Endothelial cell of umbilical vein (primary cell): ENCODE results near the gene SCN5A. TPM values are rescaled to one million over a fixed set of nuclear protein-coding genes. Genes with fewer than 3 reads are reported as not detected.

Experiments
- BruUV-seq: library from RNA; stranded (reverse); fragments of 400-500 nt; replicated peaks from 2 replicates; lab custom pipeline; 2021; lab: Mats Ljungman, UMichigan
- CTCF ChIA-PET: fragments of 300-600, 350-600 bp; sonication (Branson Sonifier 250); formaldehyde crosslinking; loops from one replicate; lab custom pipeline; 2021; ENCODE audit warnings: antibody characterized with exemption, inconsistent platforms; lab: Charles Lee
- POLR2A ChIA-PET: fragments of 300-600, 350-600 bp; sonication (Branson Sonifier 250); formaldehyde crosslinking; loops from one replicate; lab custom pipeline; 2021; ENCODE audit warnings: antibody characterized with exemption, inconsistent platforms; lab: Charles Lee
- DNase-seq: peaks from one replicate; pipeline ENCODE4 v3.0.0-alpha.2; 2011; ENCODE audit warnings: low read depth, low spot score
- FAIRE-seq: peaks from 2 replicates; lab custom pipeline; 2011; peaks lifted over from hg19 to GRCh38; lab: Jason Lieb, UNC
- H2AFZ ChIP-seq: 2 replicates; pipeline ENCODE4 v1.6.0; 2012; ENCODE audit warnings: low read depth, low read length, control low read depth, inconsistent platforms
- H3K27ac ChIP-seq: 2 replicates; pipeline ENCODE4 v1.5.1; 2011; ENCODE audit warnings: low read depth, mild to moderate bottlenecking, control low read depth, low read length, moderate library complexity; ENCODE audit not compliant: insufficient read depth
- H3K27me3 ChIP-seq, 2 experiments: 2 replicates each; pipeline versions ENCODE4 v1.6.0 to v1.6.1; 2011; ENCODE audit warnings: low read length in 2 of 2, mixed read lengths in 1 of 2; ENCODE audit not compliant: control insufficient read depth in 2 of 2, insufficient read depth in 2 of 2
- H3K36me3 ChIP-seq, 2 experiments: 2 replicates in 1 of 2; 3 replicates in 1 of 2; pipeline ENCODE4 v1.5.1; 2011; ENCODE audit warnings: low read length in 2 of 2, mild to moderate bottlenecking in 1 of 2, moderate library complexity in 1 of 2; ENCODE audit not compliant: control insufficient read depth in 2 of 2, insufficient read depth in 2 of 2; ENCODE audit errors: extremely low read depth in 1 of 2
- H3K4me1 ChIP-seq: 3 replicates; pipeline ENCODE4 v1.5.1; 2011; ENCODE audit warnings: mild to moderate bottlenecking, low read length; ENCODE audit not compliant: control insufficient read depth, insufficient read depth; ENCODE audit errors: extremely low read depth
- H3K4me2 ChIP-seq: 2 replicates; pipeline ENCODE4 v1.6.1; 2011; ENCODE audit warnings: low read length, control low read depth, mixed read lengths; ENCODE audit not compliant: insufficient read depth
- H3K4me3 ChIP-seq, 3 experiments: fragments of 200-600 bp in 1 of 3; sonication (generic), shearing (Covaris generic) in 1 of 3; replicated peaks in 1 of 3; 2 replicates each; pipeline ENCODE4 v1.5.1; 2011 to 2016; ENCODE audit warnings: control low read depth in 3 of 3, low read length in 3 of 3, mild to moderate bottlenecking in 2 of 3, inconsistent platforms in 1 of 3, low read depth in 1 of 3, moderate library complexity in 1 of 3; ENCODE audit not compliant: insufficient read depth in 1 of 3
- H3K79me2 ChIP-seq: 2 replicates; pipeline ENCODE4 v1.6.0; 2012; ENCODE audit warnings: low read length, inconsistent platforms; ENCODE audit not compliant: control insufficient read depth, insufficient read depth
- H3K9ac ChIP-seq: replicated peaks from 2 replicates; pipeline ENCODE3; 2011; ENCODE audit warnings: low read length, control low read depth; ENCODE audit not compliant: insufficient read depth; ENCODE audit errors: extremely low read depth
- H3K9me1 ChIP-seq: replicated peaks from 3 replicates; pipeline ENCODE4 v1.6.0; 2011; ENCODE audit warnings: mild to moderate bottlenecking, low read length; ENCODE audit not compliant: control insufficient read depth, insufficient read depth; ENCODE audit errors: extremely low read depth
- H3K9me3 ChIP-seq: replicated peaks from 2 replicates; pipeline ENCODE4 v1.5.1; 2012; ENCODE audit warnings: low read length, inconsistent platforms; ENCODE audit not compliant: control insufficient read depth, insufficient read depth
- H4K20me1 ChIP-seq: replicated peaks from 2 replicates; pipeline ENCODE3; 2011; ENCODE audit warnings: mild to moderate bottlenecking, low read length; ENCODE audit not compliant: control insufficient read depth, insufficient read depth; ENCODE audit errors: extremely low read depth
- EZH2 ChIP-seq: IDR thresholded peaks from 2 replicates; pipeline ENCODE4 v1.6.1; 2012; ENCODE audit warnings: borderline replicate concordance, low read depth, mild to moderate bottlenecking, moderate library complexity, low read length, inconsistent platforms; ENCODE audit not compliant: severe bottlenecking
- FOS ChIP-seq: IDR thresholded peaks from 2 replicates; pipeline ENCODE4 v1.6.1; 2011; ENCODE audit warnings: mild to moderate bottlenecking, low read length, moderate library complexity, borderline replicate concordance; ENCODE audit not compliant: insufficient read depth
- GATA2 ChIP-seq: IDR thresholded peaks from 2 replicates; pipeline ENCODE4 v1.7.0; 2011; ENCODE audit warnings: low read depth, mild to moderate bottlenecking, moderate library complexity, mixed read lengths, low read length; ENCODE audit not compliant: insufficient read length, insufficient read depth
- JUN ChIP-seq: IDR thresholded peaks from 2 replicates; pipeline ENCODE4 v1.6.1; 2011; ENCODE audit warnings: borderline replicate concordance, low read depth; ENCODE audit not compliant: insufficient read length, insufficient read depth
- MYC ChIP-seq: IDR thresholded peaks from one replicate; pipeline ENCODE4 v1.6.1; 2011; ENCODE audit warnings: mild to moderate bottlenecking, low read depth, low read length
- POLR2AphosphoS5 ChIP-seq: IDR thresholded peaks from 2 replicates; pipeline ENCODE4 v1.6.1; 2012; ENCODE audit warnings: low read depth, mild to moderate bottlenecking, control low read depth, low read length, moderate library complexity; ENCODE audit not compliant: insufficient read depth
- dilution Hi-C: fragments of 300-500 bp; cut with MboI; formaldehyde crosslinking; loops from one replicate; pipeline ENCODE4 v1.15.0; 2019; ENCODE audit warnings: low sequenced_read_pairs; ENCODE audit not compliant: extremely low pct_ligation_motif_present
- intact Hi-C: fragments of 100-400 bp; cut with micrococcal nuclease; formaldehyde crosslinking; loops from one replicate; pipeline ENCODE4 v1.10.0; 2022
- polyA plus RNA-seq, 4 experiments: library from polyadenylated mRNA; depleted of rRNA in 3 of 4; stranded (reverse) in 3 of 4; unstranded in 1 of 4; fragments of >200 nt; gene quantifications; 2 replicates each; pipeline versions ENCODE4 v1.2.1 to v1.2.3, GENCODE V29; 2011 to 2012; ENCODE audit warnings: missing spikeins in 1 of 4
- total RNA-seq: library from RNA; stranded (reverse); gene quantifications from 2 replicates; pipeline ENCODE4 v1.2.3, GENCODE V29; 2021

Gene SCN5A
- total and polyA plus RNA-seq, 2 donors (not counting 3 experiments of a cell fraction or from before 2014, with no cell fraction given) = 2.7 to 20.0 TPM

DNA sequence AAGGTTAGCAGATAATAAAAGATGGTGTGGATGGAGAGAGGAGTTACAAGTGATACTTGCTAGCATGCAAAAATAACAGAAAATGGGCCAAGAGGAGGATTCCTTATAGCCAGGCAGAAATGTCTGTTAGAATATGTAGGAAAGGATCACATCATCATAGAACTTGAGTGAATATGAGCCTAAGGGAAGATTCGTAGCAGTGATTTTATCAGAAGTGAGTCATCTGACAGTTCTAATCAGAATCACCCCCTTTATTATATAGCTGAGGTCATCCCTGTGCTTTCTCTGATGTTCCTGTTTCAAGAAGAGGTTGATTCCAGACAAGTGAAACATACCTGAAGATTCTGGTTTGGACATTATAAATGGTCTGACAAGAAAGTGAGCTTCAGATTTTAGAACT lies 130.5 kb downstream of the SCN5A start:
- peak; percentile 40 for TF ChIP-seq GATA2
- TF ChIP-seq POLR2AphosphoS5 = no peak
- TF ChIP-seq JUN = peak; percentile 6
- ChIA-PET CTCF (interaction anchor here (0.9 to 13.1 kb wide), 5 partner anchors 20 to 481 kb away, joined by 3 to 455 read pairs (median 6); no protein-coding TSS in a partner anchor), POLR2A (no interaction called here)
- H3K4me3 ChIP-seq = no peak overlapping the region
- H3K9me1 ChIP-seq = no peaks in the 10 kb centered on the region
- no peak overlapping the region for H2AFZ ChIP-seq
- H3K36me3 ChIP-seq = peaks cover 0 to 3% of the 10 kb centered on the region in 2 experiments
- H3K4me1 ChIP-seq = peaks cover 4% of the 10 kb centered on the region
- dilution Hi-C loops (no loop called here), intact Hi-C loops (no loop called here)
- H3K27ac ChIP-seq = no peak overlapping the region
- FAIRE-seq (no peak), DNase-seq (no peak)
- H3K79me2 ChIP-seq = no peaks in the 10 kb centered on the region
- H3K4me2 ChIP-seq = no peak overlapping the region
- H3K27me3 ChIP-seq = no peaks in the 10 kb centered on the region
- H4K20me1 ChIP-seq = no peaks in the 10 kb centered on the region
- no peaks in the 10 kb centered on the region for H3K9me3 ChIP-seq
- no peak overlapping the region for H3K9ac ChIP-seq
- BruUV-seq = no TSS peak

DNA sequence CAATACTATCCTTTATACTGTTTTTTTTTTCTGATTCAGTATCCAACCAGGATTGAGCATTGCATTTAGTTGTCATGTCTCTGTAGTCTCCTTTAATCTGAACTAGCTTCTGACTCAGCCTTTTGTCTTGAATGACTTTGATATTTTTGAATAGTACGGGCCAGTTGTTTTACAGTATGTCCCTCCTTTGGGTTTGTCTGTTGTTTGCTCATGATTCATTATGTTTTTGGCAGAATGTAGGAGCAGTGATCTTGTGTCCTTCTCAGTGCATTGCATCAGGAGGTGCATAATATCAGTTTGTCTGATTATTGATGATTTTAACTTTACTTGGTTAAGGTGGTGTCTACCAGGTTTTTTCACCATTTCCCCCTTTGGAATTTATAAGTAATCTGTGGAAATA lies 132.8 kb downstream of the SCN5A start:
- intact Hi-C loops (no loop called here), dilution Hi-C loops (no loop called here)
- Histone ChIP-seq H3K4me1 (peaks cover 4% of the 10 kb centered on the region), H3K27me3 (no peaks in the 10 kb centered on the region), H2AFZ (no peak overlapping the region), H3K27ac (no peak overlapping the region), H3K4me2 (no peak overlapping the region), H3K9me1 (no peaks in the 10 kb centered on the region), H3K79me2 (no peaks in the 10 kb centered on the region), H3K9ac (no peak overlapping the region), H4K20me1 (no peaks in the 10 kb centered on the region), H3K36me3 (peaks cover 0 to 3% of the 10 kb centered on the region in 2 experiments), H3K9me3 (no peaks in the 10 kb centered on the region), H3K4me3 (no peak overlapping the region)
- DNase-seq (no peak), FAIRE-seq (no peak)
- ChIA-PET POLR2A (no interaction called here), CTCF (interaction anchor here (1.4 to 13.1 kb wide), 2 partner anchors 140 to 327 kb away, joined by 3 to 455 read pairs; no protein-coding TSS in a partner anchor)
- no TSS peak for BruUV-seq
- TF ChIP-seq EZH2 (no peak), GATA2 (no peak), MYC (no peak), FOS (no peak)
